Breast epithelium (tissue), 4 donors: ENCODE results near the gene RAB5IF. TPM values are rescaled to one million over a fixed set of nuclear protein-coding genes. Genes with fewer than 3 reads are reported as not detected.

Source experiments
- DNase-seq, 2 donors: peaks; one replicate each; pipeline ENCODE4 v3.0.0-alpha.2; 2019; ENCODE audit warnings: low spot score in 2 of 2
- H3K27ac ChIP-seq, 2 donors: fragments of 200-600 bp; sonication (generic) in 1 of 2; one replicate each; pipeline ENCODE4 v1.5.1; 2016 to 2019; ENCODE audit warnings: mild to moderate bottlenecking in 1 of 2
- H3K27me3 ChIP-seq, 2 donors: fragments of 200-600 bp; sonication (generic) in 1 of 2; one replicate each; pipeline versions ENCODE4 v1.5.1 to v1.6.0; 2017 to 2019; ENCODE audit warnings: control low read depth in 1 of 2, mild to moderate bottlenecking in 1 of 2
- H3K36me3 ChIP-seq: fragments of 200-600 bp; one replicate; pipeline ENCODE4 v1.5.1; 2019
- H3K4me1 ChIP-seq, 2 donors: fragments of 200-600 bp; sonication (generic); one replicate each; pipeline ENCODE4 v1.5.1; 2016 to 2019; ENCODE audit warnings: control low read depth in 1 of 2
- H3K4me3 ChIP-seq, 3 donors: fragments of 200-600 bp; sonication (generic); 1 replicate in 2 of 3; 2 replicates in 1 of 3; pipeline ENCODE4 v1.5.1; 2016 to 2019; ENCODE audit warnings: mild to moderate bottlenecking in 3 of 3, moderate library complexity in 2 of 3
- H3K9me3 ChIP-seq, 2 donors: fragments of 200-600 bp; sonication (generic) in 1 of 2; one replicate each; pipeline ENCODE4 v1.5.1; 2016 to 2019; ENCODE audit warnings: control low read depth in 1 of 2
- POLR2A ChIP-seq: fragments of 450-650 bp; IDR thresholded peaks from one replicate; pipeline ENCODE4 v1.6.1; 2016; ENCODE audit warnings: antibody characterized with exemption, mild to moderate bottlenecking, moderate library complexity
- POLR2AphosphoS5 ChIP-seq, 3 donors: sonication (generic); formaldehyde crosslinking; IDR thresholded peaks; one replicate each; pipeline ENCODE4 v1.6.1; 2017; ENCODE audit warnings: antibody characterized with exemption in 3 of 3
- intact Hi-C: fragments of 100-400 bp; cut with DNase I; formaldehyde crosslinking; loops from one replicate; pipeline ENCODE4 v1.15.1; 2023; ENCODE audit warnings: low total_unique reads
- total RNA-seq, 3 donors: library from RNA; depleted of rRNA; stranded (reverse); fragments of >200 nt; gene quantifications; one replicate each; pipeline ENCODE4 v1.1.0, GENCODE V29; 2016
- TF ChIP-seq, protein P1 (sequence below), 3 donors: fragments of 450-650 bp; IDR thresholded peaks; one replicate each; pipeline ENCODE4 v1.5.1; 2016 to 2017; ENCODE audit warnings: antibody characterized with exemption in 3 of 3, mild to moderate bottlenecking in 3 of 3, moderate library complexity in 3 of 3

The RAB5IF gene
- total RNA-seq, 3 donors from 2014 or later = 70.2 to 79.9 (median 77.7) TPM

GRCh38 chr20:36656733-36657132 is 51.2 kb downstream of the RAB5IF start:
- Histone ChIP-seq H3K36me3 (no peaks in the 10 kb centered on the region), H3K4me1 (no peaks in the 10 kb centered on the region), H3K27me3 (no peaks in the 10 kb centered on the region), H3K27ac (no peak overlapping the region), H3K9me3 (no peaks in the 10 kb centered on the region), H3K4me3 (no peak overlapping the region)
- DNase-seq = no peak
- TF ChIP-seq, protein P1, sequence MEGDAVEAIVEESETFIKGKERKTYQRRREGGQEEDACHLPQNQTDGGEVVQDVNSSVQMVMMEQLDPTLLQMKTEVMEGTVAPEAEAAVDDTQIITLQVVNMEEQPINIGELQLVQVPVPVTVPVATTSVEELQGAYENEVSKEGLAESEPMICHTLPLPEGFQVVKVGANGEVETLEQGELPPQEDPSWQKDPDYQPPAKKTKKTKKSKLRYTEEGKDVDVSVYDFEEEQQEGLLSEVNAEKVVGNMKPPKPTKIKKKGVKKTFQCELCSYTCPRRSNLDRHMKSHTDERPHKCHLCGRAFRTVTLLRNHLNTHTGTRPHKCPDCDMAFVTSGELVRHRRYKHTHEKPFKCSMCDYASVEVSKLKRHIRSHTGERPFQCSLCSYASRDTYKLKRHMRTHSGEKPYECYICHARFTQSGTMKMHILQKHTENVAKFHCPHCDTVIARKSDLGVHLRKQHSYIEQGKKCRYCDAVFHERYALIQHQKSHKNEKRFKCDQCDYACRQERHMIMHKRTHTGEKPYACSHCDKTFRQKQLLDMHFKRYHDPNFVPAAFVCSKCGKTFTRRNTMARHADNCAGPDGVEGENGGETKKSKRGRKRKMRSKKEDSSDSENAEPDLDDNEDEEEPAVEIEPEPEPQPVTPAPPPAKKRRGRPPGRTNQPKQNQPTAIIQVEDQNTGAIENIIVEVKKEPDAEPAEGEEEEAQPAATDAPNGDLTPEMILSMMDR (IDR thresholded peaks at IDR 0.05) = no peak
- intact Hi-C loops = no loop called here

- Histone ChIP-seq H3K36me3 (no peaks in the 10 kb centered on the region), H3K9me3 (no peaks in the 10 kb centered on the region), H3K4me3 (no peak overlapping the region), H3K27me3 (no peaks in the 10 kb centered on the region), H3K27ac (no peak overlapping the region), H3K4me1 (no peaks in the 10 kb centered on the region)
- no peak for DNase-seq
- TF ChIP-seq, protein P1 (IDR thresholded peaks at IDR 0.05) = no peak
- TF ChIP-seq POLR2AphosphoS5 (IDR thresholded peaks at IDR 0.05) (no peak), POLR2A (no peak)
- intact Hi-C loops = no loop called here
Observed at GRCh38 chr20:36658300-36658699, 52.7 kb downstream of the RAB5IF start.

Other genes starting within 250 kb of the RAB5IF start
- 100 to 1,000 TPM in 1 of 3 donors, 10 to 100 TPM in 2; 72.9 to 112 (median 91.8) TPM for gene MYL9, start 64.3 kb upstream of the RAB5IF start, total RNA-seq
- 10 to 100 TPM in 2 of 3 donors, 1 to 10 TPM in 1; 9.9 to 14.3 (median 13.4) TPM for gene TGIF2, start 32.2 kb upstream of the RAB5IF start, total RNA-seq
- 1 to 10 TPM in 1 of 3 donors, under 1 TPM in 2; 0.64 to 1.6 (median 0.66) TPM for gene SLA2, start 40.4 kb downstream of the RAB5IF start, total RNA-seq
- 10 to 100 TPM; 18.7 to 24.7 (median 22.9) TPM for gene NDRG3, start 140.3 kb downstream of the RAB5IF start, total RNA-seq
- 10 to 100 TPM in 2 of 3 donors, 1 to 10 TPM in 1; 6.9 to 13.1 (median 11.9) TPM for gene DSN1, start 168.0 kb downstream of the RAB5IF start, total RNA-seq